GM12892 (cell line): Measurements from ENCODE around the gene SPRR2G.
"Not testable (repeated sequence)": the region's sequence is repeated elsewhere in the genome, so short reads cannot be mapped to it uniquely, and the experiment has no call there.

Experiments
- DNase-seq: peaks from one replicate; pipeline ENCODE4 v3.0.0; 2011; ENCODE audit not compliant: insufficient read length
- FAIRE-seq: peaks from 2 replicates; lab custom pipeline; 2011; peaks lifted over from hg19 to GRCh38; lab: Jason Lieb, UNC
- POLR2A ChIP-seq: IDR thresholded peaks from 2 replicates; pipeline ENCODE4 v1.6.1; 2011; ENCODE audit warnings: low read depth, low read length, control low read depth
- POLR2AphosphoS5 ChIP-seq: IDR thresholded peaks from 2 replicates; pipeline ENCODE4 v1.6.1; 2011; ENCODE audit warnings: low read depth, low read length, control low read depth
- TAF1 ChIP-seq: IDR thresholded peaks from 2 replicates; pipeline ENCODE4 v1.6.1; 2011; ENCODE audit warnings: low read depth, mild to moderate bottlenecking, control low read depth, low read length, borderline replicate concordance

Gene SPRR2G

DNA sequence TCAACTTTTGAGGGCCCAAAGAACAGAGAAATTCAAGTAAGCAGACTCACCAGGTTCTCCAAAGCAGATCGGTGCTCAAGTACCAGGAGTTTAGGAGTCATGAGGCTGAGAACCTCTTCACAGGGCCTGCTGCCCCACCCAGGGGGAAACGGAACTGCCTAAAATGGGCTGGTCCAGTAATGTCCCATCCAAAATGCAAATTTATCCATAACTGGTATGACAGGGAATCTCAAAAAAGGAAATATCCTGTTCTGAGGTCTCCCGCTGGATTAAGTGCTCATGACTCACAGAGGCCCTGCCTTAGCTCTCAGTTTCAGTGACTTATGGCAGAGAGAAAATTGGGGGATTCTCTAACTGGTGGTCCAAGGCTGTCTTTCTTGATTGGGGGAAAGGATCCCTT, 9.3 kb downstream of the SPRR2G start:
- FAIRE-seq (no peak), DNase-seq (no peak)
- TF ChIP-seq POLR2AphosphoS5 (no peak), POLR2A (no peak), TAF1 (no peak)

DNA sequence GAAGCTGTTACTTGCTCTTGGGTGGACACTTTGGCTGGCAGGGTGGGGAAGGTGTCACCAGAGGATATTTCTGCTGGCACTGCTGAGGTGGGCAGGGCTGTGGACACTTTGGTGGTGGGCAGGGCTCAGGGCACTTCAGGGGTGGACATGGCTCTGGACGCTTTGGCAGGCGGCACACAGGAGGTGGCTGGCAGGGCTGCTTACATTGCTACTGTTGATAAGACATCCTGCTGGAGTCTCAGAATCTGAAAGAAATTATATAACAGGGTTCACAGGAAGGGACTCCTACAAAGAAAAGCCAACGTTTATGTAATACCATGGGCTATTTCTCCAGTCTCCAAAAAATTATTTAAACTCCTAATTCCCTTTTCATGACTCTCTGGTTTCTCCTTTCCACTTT, 10.2 kb downstream of the SPRR2G start:
- DNase-seq: no peak
- TF ChIP-seq POLR2A: no peak
- TF ChIP-seq POLR2AphosphoS5: no peak
- no peak for TF ChIP-seq TAF1
- no peak for FAIRE-seq

DNA sequence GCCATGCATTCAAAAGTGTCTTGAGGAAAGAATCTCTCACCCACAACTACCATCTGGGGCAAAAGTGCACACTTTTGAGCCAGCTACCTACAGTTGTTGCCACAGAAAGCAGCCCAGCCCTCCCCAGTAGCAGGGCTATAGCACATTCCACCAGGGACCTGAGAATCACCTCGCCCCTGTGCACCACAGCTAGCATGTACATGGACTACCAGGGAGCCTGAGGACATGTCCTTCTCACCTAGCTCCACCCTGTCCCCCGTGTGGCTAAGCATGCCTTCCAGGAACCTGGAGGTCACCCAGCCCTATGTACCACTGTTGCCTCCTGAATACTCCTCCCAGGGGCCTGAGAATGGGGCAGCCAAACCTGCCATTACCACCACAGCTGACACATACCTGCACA, 16.9 kb downstream of the SPRR2G start:
- no peak for DNase-seq
- no peak for FAIRE-seq
- TF ChIP-seq POLR2A (no peak), POLR2AphosphoS5 (no peak), TAF1 (no peak)

DNA sequence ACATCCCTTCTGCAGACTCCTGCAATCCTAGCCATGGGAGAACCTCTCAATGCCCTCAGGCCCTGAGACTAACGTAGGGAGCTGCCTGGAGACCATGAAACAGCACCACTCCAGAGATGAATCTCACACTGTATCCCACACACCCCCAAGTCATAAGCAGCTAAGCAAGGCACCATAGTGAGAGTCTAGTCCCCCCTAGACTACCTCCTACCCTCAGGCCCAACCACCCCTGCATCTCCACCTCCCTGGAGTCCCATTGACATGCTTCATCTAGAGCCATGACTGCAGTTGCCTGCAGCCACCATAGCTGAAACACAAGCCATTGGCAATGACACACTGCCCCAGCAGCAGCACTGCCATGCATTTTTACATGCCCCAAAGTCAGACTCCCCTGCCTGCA, 17.4 kb downstream of the SPRR2G start:
- DNase-seq: no peak
- FAIRE-seq: no peak
- TF ChIP-seq POLR2A (no peak), POLR2AphosphoS5 (no peak), TAF1 (no peak)

DNA sequence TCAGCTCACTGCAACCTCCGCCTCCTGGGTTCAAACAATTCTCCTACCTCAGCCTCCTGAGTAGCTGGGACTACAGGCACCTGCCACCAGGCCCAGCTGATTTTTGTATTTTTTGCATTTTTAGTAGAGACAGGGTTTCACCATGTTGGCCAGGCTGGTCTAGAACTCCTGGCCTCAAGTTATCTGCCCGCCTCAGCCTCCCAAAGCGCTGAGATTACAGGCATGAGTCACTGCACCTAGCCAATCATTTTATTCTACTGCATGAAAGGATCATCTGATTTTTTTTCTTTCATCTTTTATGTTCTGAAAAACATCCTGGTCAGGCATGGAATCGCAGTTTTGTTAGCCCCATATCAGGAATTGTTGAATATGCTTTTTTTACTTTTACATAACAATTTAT, 22.0 kb downstream of the SPRR2G start:
- FAIRE-seq, DNase-seq: not testable (repeated sequence)

DNA sequence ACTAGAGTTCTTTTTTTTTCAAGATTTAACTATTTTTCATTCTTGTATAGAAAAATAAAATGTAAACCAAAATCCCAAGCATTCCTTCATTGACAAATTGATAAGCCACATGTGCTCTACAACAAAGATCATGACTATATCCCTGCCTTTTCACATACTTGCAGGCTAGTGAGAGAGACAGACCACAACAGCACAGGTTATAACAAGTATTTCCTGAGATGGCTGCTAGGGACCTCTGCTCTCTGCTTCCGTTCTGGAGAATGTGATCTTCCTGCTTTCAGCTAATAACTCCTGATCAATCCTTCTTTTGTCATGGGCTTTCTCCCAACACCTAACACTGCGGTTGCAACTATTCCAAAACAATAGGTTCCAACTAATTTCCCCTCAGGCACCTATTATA, 23.4 kb downstream of the SPRR2G start:
- DNase-seq (no peak), FAIRE-seq (no peak)
- TF ChIP-seq TAF1: no peak
- TF ChIP-seq POLR2AphosphoS5: no peak

DNA sequence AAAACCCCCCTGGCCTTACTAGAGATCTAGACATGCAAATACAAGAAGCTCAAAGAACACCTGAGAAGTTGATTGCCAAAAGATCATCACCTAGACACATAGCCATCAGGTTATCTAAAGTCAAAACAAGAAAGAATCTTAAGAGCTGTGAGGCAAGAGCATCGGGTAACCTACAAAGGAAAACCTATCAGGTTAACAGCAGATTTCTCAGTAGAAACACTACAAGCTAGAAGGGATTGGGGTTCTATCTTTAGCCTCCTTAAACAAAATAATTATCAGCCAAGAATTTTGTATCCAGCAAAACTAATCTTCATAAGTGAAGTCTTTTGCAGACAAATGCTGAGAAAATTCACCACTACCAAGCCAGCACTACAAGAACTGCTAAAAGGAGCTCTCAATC, 25.2 kb downstream of the SPRR2G start:
- FAIRE-seq (no peak), DNase-seq (no peak)
- TF ChIP-seq TAF1 (no peak), POLR2AphosphoS5 (no peak), POLR2A (no peak)

DNA sequence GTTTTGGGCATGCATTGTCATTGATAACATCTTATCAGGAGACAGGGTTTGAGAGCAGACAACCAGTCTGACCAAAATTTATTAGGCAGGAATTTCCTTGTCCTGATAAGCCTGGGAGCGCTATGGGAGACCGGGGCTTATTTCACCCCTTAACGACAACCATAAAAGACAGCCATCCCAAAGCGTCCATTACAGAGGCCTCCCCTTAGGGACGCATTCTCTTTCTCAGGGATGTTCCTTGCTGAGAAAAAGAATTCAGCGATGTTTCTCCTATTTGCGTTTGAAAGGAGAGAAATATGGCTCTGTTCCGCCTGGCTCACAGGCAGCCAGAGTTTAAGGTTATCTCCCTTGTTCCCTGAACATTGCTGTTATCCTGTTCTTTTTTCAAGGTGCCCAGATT, 26.9 kb downstream of the SPRR2G start:
- not testable (repeated sequence) for FAIRE-seq, DNase-seq

DNA sequence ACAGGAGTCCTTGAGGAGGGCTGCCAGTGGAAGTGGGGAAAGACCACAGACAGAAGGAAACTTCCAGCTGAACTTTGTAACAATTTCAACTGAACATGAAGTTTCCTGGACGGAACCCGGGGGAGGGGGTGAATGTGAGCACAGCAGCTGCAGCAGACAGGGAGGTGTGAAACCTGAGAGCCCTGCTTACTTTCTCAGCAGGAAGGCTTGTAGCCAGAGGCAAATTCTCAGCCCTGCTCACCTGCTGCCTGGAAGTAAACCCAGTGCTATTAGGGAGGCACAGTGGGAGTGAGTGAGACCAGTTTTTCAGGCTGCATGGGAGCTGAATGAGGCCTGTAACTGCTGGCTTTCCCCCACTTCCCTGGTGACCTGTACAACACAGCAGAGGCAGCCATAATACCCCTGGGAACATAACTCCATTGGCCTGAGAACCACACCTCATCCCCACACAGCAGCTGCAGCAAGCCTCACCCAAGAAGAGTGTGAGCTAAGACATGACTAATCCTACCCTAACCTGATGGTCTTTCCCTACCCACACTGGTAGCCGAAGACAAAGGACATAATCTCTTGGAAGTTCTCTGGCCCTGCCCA, 27.8 kb downstream of the SPRR2G start:
- DNase-seq (no peak), FAIRE-seq (no peak)
- TF ChIP-seq POLR2A (no peak), POLR2AphosphoS5 (no peak), TAF1 (no peak)

DNA sequence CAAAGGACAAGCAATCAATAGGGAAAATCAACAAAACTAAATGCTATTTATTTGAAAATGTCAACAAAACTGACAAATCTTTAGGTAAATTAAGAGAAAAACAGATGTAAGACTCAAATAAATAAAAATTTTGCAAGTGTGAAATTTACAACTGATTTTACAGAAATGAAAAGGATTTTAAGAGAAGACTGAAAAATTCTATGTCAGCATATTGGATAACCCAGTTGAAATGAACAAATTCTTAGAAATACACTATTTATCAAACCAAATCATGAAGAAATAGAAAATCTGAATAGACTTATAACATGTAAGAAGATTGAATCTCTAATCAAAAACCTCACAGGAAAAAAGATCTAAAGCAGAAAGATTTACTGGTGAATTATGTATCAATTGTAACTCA, 29.7 kb downstream of the SPRR2G start:
- no peak for FAIRE-seq
- no peak for DNase-seq
- no peak for TF ChIP-seq POLR2AphosphoS5
- no peak for TF ChIP-seq TAF1
- no peak for TF ChIP-seq POLR2A

DNA sequence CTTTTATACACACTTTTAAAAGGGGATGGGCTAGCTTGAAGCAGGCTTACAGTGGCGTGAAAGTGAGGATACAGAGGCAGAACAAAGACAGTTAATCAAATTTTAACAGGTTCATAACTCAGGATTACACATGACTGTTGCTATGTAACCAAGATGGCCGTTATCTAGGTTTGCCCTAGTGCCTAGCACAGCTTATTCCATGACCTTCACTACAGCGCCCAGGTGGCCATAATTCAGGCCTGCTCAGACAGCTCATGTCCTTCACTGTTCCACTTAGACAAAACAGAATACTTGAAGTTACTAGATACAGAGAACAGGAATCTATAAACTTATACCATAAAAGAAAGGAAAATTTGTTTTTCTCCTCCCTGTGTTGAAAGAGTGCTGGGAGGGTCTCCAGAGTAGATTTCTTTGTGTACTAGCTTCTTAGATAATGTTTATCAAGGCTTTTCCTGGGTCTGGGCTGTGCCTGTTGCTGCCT, 31.2 kb downstream of the SPRR2G start:
- FAIRE-seq (no peak), DNase-seq (no peak)
- TF ChIP-seq POLR2AphosphoS5 (no peak), POLR2A (no peak), TAF1 (no peak)

DNA sequence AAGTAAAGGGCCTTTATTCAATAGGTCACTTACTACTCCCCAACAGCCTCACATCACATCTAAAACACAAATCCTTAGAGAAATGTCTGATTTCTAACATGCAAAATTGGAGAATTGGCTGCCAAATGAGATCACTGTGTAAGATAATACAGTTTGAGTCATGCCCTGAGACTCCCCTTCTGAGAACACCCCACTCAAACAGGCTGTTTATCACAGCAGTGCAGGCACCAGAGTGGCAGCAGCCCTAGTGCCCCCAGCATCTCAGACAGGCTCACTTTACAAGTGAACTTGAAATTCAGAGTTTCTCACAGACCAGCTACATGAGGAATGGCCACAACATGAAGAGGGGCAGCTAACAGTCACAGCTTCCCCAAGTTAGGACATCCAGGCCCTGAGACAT, 35.4 kb downstream of the SPRR2G start:
- not testable (repeated sequence) for DNase-seq, FAIRE-seq

DNA sequence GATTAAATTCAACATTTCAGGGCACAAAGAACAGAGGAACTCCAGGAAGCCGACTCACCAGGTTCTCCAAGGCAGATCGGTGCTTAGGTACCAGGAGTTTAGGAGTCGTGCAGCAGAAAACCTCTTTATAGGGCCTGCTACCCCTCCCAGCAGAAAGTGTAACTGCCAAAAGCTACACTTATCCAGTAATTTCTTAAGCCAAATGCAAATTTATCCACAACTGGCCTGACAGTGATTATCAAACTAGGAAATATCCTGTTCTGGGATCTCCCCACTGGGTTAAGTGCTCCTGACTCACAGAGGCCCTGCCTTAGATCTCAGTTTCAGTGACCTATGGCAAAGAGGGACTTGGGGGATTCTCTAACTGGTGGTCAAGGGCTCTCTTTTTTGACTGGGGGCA, 37.3 kb downstream of the SPRR2G start, which contains the start of gene SPRR2F:
Gene SPRR2F, minus strand, starts transcription at position 101 of the 400 bp plus-strand sequence. CDS start 783 bp downstream, outside the sequence.
- DNase-seq (no peak), FAIRE-seq (no peak)
- TF ChIP-seq TAF1 (no peak), POLR2AphosphoS5 (no peak), POLR2A (no peak)

DNA sequence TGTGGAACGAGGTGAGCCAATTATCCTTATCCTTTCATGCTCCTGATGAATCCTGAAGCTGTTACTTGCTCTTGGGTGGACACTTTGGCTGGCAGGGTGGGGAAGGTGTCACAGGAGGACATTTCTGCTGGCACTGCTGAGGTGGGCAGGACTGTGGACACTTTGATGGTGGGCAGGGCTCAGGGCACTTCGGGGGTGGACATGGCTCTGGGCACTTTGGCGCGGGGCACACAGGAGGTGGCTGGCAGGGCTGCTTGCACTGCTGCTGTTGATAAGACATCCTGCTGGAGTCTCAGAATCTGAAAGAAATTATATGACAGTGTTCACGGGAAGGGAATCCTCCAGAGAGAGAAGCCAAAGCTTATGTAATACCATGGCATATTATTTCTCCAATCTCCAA, 38.2 kb downstream of the SPRR2G start:
- not testable (repeated sequence) for FAIRE-seq, DNase-seq
